GM20000 (cell line): ENCODE measurements around the gene BCL2L2.

Experiments used
- DNase-seq: peaks from one replicate; pipeline ENCODE4 v3.0.0; 2012; ENCODE audit warnings: low spot score
- CTCF ChIP-seq: IDR thresholded peaks from 2 replicates; pipeline ENCODE4 v1.5.1; 2012; ENCODE audit warnings: mild to moderate bottlenecking, control low read depth; ENCODE audit errors: extremely low read depth, missing control alignments

The BCL2L2 gene

GRCh38 chr14:23357261-23357660 is 50.6 kb downstream of the BCL2L2 start:
- TF ChIP-seq CTCF: no peak
- DNase-seq: no peak

- TF ChIP-seq CTCF: no peak
- no peak for DNase-seq
These were observed 51.4 kb downstream of the BCL2L2 start for GRCh38 chr14:23358042-23358441.

- no peak for TF ChIP-seq CTCF
- no peak for DNase-seq
These were observed 52.0 kb downstream of the BCL2L2 start for GRCh38 chr14:23358553-23359166.

- DNase-seq: no peak
- TF ChIP-seq CTCF: no peak
These were observed 52.6 kb downstream of the BCL2L2 start for GRCh38 chr14:23359167-23359626.

GRCh38 chr14:23359722-23360447 is 53.3 kb downstream of the BCL2L2 start:
- TF ChIP-seq CTCF: no peak
- DNase-seq: no peak

GRCh38 chr14:23360496-23360895 is 53.9 kb downstream of the BCL2L2 start:
- no peak for DNase-seq
- TF ChIP-seq CTCF: no peak

- DNase-seq: no peak
- TF ChIP-seq CTCF: no peak
These were observed 54.7 kb downstream of the BCL2L2 start for GRCh38 chr14:23361320-23361719.
